T-helper 1 cell (primary cell): Measurements from ENCODE around the gene SLC9C1.

Source experiments
- DNase-seq, 5 donors: peaks; one replicate each; pipeline ENCODE4 v3.0.0-alpha.2; 2012 to 2020

SLC9C1 gene

DNA sequence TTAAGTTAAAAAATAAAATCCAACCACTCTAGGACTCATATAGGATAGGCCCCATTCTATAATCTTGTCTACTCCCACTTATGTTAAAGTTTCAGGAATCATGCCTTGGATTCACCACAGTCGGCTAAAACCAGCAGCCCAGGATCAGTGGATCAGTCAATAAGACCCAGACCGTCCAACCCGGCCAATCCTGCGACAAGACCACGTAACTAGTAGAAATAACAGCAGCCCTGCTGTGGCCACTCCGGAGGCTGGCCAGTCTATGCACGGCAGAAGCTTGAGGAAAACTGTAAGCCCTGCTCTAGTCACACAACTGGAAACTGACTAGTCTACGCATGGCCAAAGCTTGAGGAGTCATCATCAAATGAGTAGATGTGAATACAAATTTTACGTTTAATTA, 12.8 kb upstream of the SLC9C1 start:
- DNase-seq, result no peak

DNA sequence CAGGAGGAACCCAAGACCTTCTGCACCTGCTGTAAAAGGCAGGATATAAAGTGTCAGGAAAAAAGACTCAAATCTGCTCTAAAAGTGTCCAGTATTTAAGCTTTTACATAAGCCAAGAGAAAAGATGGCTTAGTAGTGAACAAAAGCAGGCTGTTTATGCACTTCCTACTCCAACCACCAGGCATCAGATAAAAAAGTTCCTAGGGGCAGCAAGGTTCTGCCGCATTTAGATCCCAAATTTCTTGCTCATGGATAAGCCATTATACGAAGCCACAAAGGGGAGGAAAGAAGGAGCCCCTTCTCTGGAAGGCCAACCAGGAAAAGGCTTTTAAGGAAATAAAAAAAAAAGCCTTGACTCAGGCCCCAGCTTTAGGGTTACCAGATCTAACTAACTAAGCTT, 10.6 kb upstream of the SLC9C1 start:
- DNase-seq, result no peak

DNA sequence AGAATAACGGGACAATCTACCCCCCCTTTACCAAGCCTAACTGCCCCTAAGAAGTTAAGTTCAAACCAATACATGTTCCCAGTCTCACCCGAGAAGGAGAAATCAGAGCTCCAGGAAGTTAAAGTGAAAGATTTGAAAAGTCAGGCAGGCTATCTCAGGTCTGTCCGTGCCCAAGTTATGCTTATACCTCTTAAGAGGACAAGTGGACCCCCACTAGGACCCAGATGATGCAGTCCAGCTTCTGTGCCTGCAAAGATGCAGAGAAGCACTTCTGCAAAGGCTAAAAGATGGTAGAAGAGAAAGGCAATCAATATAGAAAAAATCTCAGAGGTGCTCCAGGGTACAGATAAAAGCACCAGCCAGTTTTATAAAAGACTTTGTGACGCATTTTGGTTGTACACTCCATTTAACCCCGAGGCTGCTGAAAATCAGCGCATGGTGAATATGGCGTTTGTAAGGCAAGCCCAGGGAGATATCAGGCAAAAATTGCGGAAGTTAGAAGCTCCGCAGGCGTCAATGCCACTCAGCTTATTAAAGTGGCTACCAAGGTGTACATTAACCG, 9.8 kb upstream of the SLC9C1 start:
- DNase-seq, result peak in 1 of 5 donors; percentile 33

DNA sequence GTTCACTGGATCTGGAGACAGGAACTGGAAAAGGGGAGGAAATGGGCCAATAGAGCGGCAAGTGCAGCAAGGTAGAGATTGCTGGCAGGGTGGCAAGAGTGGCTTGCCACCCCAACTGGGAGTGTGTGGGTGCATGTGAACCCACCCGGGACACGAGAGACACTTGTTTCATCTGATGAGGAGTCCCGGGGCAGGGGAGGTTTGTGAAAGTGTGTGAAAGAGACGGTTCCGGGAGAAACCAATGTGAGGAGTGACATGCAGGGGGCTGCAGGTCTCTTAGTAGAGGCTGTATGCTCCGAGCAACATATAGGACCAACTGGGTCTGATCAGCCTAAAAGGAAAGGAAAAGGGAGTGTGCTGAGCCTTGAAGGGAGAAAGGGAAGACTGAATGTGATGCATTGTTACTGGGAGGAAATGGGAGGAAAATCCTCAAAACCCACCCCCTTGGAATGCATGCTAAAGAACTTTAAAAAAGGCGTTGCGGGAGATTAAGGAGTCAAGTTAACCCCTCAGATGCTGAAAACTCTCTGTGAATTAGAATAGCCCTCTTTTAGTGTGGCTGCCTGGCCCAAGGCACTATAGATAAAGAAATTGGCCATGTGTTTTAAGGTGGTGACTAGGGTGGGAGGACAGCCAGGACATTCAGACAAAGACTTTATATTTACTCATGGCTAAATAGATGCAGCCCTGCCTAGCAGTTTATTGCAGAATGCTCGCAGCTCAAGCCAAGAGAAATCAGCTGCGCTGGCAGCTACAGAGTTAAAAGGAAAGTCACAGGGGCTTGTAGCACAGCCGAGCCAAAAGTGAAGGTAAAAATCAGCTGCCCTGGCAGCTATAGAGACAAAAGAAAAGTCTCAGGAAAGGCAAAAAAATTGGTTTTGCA, 9.1 kb upstream of the SLC9C1 start:
- DNase-seq, result no peak

DNA sequence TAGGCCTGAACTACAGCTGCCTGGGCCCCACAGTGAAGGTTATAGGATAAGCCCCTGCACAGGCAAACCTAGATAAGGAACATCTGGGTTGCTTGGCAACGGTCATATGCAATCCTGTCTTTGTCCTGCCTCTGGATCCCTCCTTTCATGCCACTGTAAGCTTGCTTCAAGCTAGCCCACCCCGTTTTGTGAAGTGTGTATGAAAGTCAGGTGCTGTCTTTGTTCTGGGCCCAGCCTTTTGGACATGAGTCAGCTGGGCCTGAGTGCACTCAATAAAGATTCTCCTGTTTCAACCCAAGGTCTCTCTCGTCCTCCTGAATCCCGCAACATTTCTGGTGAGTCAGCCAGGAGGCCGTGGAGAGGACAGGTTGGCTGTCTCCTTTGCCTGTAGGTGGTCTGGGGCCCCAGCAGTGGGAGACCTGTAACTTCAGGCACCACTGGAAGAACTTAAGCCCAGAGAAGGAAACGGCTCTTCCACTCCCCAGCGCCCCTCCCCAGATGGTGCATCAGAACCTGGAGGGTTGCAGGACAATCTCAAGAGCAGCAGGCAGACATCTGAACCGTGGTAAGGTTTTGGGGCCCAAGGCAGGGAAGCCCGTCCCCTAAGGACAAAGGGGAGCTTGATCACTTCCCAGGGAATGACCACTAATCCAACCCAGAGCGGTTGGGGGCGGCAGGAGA, 8.3 kb upstream of the SLC9C1 start:
- no peak for DNase-seq

DNA sequence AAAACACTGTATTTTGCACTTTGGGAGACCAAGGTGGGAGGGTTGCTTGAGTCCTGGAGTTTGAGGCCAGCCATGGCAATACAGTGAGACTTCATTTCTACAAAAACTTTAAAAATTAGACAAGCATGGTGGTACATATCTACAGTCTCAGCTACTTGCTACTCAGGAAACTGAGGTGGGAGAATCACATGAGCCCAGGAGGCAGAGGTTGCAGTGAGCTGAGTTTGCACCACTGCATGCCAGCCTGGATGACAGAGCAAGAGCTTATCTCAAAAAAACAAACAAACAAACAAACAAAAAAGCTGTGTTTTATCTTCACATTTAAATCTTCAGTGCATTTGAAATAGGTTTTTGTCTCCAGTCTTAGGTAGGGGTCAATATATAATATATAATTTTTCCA, 4.8 kb upstream of the SLC9C1 start:
- peak in 1 of 5 donors; percentile 12 for DNase-seq

DNA sequence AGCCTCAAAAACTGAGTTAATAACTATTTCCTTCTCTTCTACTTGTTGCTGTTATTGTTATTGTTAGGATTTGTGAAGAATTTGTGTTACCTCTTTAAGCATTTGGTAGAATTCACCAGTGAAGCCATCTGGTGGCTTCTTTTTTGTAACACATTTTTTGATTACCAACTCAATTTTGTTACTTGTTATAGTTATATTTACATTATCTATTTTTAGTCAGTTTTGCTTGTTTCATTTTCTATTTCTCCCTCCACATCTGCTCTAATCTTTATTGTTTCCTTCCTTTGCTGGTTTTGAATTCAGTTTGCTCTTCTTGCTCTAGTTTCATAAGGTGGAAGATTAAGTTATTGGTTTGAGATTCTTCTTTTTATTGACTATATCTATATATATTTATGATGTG, 3.7 kb upstream of the SLC9C1 start:
- DNase-seq, result peak in 1 of 5 donors; percentile 25

DNA sequence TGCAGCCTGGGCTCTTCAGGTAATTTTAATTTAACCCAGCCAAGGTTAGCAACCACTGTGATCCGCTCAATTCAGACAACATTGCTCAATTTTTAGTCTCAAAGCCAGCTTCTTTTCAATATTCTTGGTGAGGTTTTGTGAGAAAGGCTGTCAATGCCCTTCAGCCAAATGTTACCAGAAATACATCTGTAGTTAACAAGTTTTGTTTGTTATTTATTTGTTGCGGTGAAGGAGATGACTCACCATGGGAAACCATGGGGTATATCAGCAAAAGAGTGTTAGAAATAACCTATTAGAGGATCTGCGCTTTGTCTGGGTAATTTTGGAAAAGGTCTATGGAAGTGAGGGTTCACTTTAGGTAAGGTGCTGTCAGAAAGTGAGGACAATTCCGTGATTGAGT, 5.0 kb downstream of the SLC9C1 start:
- DNase-seq, result no peak

DNA sequence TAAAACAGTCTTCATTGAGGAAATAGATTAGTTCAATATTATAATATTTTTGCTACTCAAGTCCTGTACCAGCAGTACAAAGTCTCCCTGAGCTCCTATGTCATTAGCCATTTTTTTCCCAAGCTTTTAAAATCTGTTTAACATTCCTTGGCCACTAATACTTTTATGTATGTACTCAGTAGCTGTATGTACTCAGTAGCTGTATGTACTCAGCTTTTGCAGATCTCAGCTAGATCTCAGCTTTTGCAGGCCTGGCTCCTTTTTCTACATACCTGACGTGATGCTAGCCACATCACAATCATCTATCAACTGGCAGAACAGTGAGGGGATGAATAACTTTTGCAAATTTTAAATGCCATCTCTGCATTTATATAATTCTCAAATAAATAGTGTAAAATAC, 13.8 kb downstream of the SLC9C1 start:
- DNase-seq, result no peak

DNA sequence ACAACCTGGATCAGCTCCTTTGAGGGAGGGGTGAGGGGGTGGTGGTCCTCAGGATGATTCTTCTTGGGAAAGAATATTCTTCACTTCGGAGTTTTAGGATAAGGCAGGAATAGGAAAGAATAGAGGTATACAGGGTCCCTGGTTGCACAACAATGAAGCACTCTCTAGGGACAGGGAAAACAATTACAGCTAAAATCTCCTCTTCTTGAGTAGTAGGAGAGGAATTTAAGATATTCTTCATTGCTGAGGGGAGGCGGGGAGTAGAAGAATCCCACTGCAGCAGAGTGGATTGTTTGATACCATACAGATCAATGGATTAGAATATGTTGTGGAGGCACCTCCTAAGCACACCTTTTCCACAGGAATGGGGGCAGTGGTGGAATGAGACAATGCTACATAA, 20.5 kb downstream of the SLC9C1 start:
- DNase-seq, result no peak

DNA sequence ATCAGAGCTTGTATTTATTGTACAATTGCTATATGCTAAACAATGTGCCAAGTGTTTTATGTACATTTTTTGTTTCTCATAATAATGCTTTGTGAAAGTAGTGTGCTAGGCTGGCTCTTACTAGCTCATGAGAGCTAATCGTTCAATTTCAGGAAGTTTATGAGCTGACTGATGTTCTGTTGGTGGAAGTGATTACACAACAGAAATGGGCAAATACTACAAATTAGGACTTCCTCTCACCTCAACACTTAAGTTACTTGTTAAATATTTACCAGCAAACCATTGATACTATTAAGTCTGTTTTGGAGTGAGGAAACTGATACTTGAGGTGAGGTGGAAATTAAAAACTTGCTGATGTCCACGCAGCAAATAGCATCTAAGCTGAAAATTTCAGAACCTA, 32.3 kb downstream of the SLC9C1 start:
- no peak for DNase-seq

DNA sequence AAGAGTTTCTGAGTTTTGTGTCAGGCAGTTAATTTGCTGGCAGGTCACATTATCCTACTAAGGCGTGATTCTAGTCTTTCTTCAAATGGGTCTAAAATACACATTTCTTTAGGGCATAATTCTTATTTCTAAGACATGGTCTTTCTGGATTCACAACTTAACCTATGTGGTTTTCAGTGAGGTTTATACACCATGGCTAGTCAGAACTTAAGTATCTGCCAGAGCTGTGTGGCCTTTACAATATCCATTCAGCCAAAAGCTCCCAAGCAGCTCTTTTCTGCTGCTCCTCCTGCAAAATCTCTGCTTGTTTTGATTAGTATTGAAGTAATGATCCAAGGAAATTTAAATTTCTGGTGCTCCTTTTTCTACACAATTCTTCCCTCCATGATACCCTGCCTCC, 33.5 kb downstream of the SLC9C1 start:
- DNase-seq, result no peak

DNA sequence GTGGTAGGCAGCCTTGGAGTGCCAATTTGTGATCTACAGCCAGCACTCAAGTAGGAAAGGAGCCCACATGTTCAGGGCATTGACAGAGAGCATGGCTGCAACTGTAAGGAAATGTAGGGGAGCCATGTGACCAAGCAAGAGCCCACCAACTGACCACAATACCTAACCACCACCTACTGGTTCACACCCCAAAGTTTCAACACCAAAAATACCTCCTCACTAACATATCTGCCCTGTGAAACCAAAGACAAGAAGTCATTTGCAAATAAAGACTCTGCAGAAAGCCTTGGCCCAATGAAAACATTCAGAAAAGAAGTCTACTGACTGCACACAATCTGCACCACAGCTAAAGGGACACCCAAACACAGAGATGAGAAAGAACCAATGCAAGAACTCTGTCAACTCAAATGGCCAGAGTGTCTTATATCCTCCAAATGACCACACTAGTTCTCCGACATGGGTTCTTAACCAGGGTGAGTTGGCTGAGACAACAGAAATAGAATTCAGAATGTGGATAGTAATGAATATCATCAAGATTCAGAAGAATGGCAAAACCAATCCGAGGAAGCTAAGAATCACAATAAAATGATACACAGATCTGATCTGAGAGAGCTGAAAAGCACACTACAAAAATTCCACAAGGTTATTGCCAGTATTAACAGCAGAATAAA, 40.6 kb downstream of the SLC9C1 start:
- no peak for DNase-seq

DNA sequence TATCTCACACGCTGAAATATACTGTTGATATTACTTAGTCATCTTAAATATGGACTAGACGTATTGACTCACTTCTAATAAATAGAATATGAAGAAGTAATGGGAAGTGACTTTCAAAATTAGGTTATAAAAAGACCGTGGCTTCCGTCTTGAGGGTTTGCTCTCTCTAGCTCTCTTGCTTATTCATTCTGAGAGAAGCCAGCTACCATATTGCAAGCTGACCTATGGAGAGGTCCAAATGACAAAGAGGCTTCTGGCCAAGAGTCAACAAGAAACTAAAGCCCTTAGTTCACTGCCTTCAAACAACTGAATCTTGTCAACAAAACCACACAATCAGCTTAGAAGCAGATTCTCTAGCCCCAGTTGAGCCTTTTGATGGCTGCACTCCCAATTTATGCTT, 46.1 kb downstream of the SLC9C1 start:
- no peak for DNase-seq

DNA sequence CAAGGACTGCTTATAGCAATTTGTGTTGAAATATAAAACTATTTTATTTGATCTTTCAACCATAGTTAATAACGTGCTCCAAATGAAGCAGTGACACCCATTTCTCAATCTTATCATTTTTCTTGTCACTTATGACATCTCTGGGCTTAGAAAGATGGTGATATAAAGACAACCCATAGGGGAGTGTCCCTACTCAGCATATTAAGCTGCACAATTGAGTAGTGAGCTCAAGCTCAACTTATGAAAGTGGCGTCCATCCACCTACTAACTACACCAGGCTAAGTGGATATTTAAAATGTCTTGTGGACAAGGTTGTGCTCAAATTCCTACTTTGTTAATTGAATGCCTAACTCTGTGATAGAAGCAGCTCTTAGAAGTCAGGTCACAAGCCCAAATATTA, 46.7 kb downstream of the SLC9C1 start:
- DNase-seq, result no peak

DNA sequence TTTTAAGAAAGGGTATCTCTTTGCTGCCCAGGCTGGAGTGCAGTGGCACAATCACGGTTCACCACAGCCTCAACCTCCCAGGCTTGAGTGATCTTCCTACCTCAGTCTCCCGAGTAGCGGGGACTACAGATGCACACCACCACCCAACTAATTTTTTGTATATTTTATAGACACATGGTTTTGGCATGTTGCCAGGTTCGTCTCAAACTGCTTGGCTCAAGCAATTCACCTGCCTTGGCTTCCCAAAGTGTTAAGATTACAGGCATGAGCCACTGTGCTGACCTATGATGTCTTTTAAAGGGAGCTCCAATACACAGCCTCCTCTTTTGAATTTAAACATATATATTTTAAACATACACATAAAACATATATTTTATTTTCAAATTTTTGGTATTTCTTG, 60.9 kb downstream of the SLC9C1 start:
- DNase-seq, result no peak

DNA sequence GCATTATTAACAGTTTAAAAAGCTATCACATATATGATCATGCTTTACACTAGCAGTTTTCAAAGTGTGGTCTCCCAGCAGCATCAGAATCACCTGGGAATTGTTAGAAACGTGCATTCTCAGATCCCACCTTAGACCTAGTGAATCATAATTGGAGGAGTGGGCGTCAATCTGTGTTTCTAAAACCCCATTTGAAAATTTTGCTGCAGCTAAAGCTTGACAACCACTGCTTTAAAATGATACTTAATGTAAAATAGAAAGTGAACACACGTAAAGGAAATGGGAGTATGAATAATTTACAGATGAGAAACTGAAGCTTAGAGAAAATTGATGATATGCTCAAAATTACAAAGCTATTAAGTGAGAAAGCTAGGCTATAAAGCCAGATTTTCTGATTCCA, 62.3 kb downstream of the SLC9C1 start:
- DNase-seq, result no peak

DNA sequence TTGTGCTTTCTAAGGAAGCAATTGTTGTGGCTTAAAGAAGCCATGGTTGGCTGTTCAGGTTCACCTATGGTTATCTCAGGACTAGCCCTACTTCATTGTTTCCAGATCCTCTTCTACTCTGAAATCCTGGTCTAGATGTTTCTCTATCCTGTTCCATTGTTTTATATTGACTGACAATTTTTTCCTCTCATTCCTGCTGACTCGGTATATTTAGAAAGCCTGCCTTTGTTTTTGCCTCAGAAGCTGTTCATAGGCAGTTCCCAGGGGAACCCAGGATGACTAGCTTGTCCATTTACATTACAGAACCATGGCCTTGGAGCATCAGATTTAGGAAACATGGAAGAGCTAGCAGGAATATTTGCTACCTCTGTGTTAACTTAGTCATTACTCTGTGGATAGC, 64.0 kb downstream of the SLC9C1 start:
- no peak for DNase-seq

DNA sequence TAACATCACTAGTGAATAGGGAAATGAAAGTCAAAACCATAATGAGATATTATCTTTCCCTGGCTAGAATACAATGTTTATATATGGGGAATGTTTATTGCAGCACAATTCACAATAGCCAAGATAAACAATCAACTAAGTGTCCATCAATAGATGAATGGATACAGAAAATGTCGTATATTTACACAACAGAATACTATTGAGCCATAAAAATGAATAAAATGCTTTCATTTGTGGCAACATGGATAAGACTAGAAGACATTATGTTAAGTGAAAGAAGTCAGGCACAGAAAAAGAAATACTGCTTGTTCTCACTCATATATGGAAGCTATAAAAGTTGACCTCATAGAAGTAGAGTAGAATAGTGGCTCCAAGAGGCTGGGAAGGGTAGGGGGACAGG, 65.2 kb downstream of the SLC9C1 start:
- no peak for DNase-seq

DNA sequence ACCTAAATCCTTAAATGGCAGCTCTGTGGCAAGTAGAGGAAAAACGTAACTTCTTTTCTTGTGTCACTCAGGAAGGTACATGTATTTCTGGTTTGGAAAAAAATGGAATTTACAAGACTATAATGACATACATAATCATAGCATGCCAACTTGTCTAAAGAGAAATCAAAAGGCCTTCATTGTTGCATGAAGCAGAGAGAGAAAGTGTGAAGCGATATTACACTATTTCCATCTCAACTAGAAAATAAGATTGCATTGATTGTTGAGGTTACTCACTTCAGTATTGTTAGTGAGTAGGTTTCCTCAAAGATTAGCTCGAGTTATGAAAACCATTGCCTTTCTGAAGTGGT, 93.7 kb downstream of the SLC9C1 start:
- DNase-seq, result no peak

DNA sequence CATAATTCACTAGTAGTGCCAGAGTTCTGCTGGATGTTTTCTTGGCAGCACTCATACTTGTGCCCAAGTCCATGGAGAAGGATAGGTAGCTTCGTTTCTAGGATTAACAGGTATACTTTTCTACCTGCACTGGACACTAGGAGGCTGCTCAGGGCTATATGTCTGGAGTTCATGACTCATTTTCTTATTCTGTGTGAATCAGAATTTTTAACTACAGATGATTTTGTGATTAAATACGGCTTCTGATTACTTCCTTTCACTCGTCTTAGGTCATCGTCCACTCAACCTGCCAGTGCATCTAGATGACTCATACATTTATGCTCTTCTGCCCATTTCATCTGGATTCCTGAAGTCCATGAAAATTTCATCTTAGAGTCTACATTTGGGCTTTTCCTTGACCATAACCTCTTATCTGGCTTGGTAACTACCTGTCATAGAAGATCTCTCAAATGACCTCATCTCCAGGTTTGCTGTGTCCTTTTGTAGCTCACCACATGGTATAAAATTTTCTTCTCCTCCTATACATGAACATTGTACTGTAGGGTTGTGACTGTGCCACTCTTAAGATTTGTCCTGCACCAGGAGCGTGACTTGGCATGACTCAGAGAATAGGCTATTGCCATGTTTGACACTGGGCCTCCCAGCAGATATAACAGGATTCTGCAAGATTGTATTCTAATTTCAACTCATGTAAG, 94.2 kb downstream of the SLC9C1 start:
- no peak for DNase-seq

DNA sequence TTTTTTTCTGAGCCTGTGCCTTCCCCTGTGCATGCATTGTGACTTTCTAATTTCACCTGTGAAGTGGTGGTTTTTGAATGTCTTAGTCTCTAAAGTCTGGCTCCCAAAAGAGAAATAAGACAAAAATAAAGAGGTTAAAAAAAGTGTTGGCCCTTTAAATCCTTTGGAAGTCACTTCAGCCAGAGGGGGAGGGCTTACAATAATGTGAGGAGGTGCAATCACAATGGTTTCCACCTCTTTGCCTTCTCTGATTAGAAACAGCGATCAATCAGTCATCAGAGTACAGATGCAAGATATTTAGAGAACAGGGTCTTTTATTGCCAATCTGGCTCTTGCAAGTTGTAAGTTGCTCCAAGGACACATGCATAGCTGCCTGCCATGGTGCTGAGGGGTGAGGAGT, 96.9 kb downstream of the SLC9C1 start:
- no peak for DNase-seq

DNA sequence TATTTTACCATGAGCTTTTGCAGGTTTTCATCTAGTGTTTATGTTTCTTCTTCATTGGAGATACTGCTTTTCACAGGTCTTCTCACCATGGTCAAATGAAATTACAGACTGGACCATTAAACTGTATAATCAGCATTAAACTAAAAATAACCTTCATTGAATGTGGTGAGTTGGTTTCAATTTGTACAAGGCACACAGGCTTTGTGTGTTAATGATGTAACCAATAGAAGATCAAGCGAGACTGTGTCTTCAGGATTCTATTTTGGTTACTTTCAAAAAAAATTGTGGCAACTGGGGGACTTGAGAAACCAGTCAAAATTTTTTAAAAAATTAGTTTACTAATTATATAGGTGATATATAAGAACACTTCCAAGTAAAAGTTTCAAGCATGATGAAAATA, 106.7 kb downstream of the SLC9C1 start:
- DNase-seq, result no peak
